Astrocyte of the spinal cord (primary cell): ENCODE measurements around the gene SENP1.
"Not testable (repeated sequence)": the region's sequence is repeated elsewhere in the genome, so short reads cannot be mapped to it uniquely, and the experiment has no call there.

Experiments
- DNase-seq: peaks from one replicate; pipeline ENCODE4 v3.0.0; 2011; ENCODE audit warnings: low read depth, low spot score
- H3K4me3 ChIP-seq: 2 replicates; pipeline ENCODE4 v1.5.1; 2011; ENCODE audit warnings: low read depth, mild to moderate bottlenecking, low read length, moderate library complexity
- in situ Hi-C: cut with HindIII; loops from 2 replicates; pipeline ENCODE4 v1.10.0; 2017; ENCODE audit warnings: low sequenced_read_pairs
- TF ChIP-seq, protein P1 (sequence below): IDR thresholded peaks from 2 replicates; pipeline ENCODE4 v1.5.1; 2012; ENCODE audit warnings: low read depth, mild to moderate bottlenecking, low read length, inconsistent platforms

SENP1 gene

DNA sequence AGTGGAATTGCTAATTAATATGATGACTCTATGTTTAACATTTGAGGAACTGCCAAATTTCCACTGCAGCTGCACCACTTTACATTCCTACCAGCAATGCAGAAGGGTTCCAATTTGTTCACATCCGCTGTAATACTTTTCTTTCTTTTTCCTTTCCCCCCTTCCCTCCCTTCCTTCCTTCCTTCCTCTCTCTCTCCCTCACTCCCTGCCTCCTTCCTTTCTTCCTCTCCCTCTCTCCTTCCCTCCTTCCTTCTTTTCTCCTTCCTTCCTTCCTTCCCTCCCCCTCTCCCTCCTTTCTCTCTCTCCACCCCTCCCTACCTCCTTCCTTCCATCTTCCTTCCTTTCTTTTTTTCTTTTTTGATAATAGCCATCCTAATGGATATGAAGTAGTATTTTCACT, 10.1 kb upstream of the SENP1 start:
- no peak overlapping the region for H3K4me3 ChIP-seq
- in situ Hi-C loops, result no loop called here
- TF ChIP-seq, protein P1, sequence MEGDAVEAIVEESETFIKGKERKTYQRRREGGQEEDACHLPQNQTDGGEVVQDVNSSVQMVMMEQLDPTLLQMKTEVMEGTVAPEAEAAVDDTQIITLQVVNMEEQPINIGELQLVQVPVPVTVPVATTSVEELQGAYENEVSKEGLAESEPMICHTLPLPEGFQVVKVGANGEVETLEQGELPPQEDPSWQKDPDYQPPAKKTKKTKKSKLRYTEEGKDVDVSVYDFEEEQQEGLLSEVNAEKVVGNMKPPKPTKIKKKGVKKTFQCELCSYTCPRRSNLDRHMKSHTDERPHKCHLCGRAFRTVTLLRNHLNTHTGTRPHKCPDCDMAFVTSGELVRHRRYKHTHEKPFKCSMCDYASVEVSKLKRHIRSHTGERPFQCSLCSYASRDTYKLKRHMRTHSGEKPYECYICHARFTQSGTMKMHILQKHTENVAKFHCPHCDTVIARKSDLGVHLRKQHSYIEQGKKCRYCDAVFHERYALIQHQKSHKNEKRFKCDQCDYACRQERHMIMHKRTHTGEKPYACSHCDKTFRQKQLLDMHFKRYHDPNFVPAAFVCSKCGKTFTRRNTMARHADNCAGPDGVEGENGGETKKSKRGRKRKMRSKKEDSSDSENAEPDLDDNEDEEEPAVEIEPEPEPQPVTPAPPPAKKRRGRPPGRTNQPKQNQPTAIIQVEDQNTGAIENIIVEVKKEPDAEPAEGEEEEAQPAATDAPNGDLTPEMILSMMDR, result no peak
- no peak for DNase-seq

DNA sequence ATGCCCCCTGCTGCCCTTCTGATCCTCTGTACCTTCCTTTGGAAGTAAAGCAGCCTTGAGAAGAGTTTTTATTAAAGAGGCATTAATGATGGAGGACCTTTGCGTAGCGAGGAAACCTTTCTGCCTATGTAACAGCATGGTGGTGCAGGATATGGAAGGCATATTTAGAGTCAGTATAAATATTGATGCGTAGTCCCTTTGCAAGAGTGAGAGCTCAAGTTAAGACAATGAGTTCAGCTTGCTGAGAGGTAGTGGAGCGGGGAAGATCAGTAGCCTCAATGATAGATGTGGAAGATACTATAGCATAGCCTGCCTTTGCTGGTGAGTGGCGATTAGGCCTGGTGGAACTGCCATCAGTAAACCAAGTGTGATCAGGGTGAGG, 5.4 kb upstream of the SENP1 start:
- DNase-seq, in situ Hi-C loops, H3K4me3 ChIP-seq: not testable (repeated sequence)

DNA sequence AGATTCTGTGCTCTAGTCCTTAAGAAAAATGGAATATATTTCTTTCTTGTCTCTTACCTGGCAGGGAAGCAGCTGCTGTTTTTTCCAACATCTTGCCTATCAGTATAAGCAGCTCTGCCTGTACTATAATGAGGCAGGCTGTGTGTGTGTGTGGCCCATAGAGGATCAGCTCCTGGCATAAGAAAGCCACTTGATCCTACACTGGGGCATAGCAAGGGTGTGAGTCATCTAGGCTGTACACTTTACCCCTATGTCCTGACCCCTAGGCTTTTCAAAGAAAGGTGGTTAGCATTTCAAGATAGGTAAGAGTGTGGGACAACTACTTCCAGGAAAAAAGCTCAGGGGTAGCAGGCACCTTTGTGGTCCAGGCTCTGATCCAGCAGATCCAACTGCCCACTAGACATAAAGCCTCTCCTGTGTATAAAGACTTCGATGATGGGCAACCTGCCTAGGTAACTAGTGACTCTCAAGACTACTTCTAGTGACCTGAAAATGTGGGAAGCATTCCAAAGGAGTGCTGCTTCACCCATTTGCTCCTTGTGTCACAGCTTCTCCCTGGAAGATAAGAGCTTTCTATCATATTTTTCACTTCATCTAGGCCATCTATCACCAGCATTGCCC, 4.9 kb upstream of the SENP1 start:
- in situ Hi-C loops, result no loop called here
- TF ChIP-seq, protein P1, result no peak
- no peak overlapping the region for H3K4me3 ChIP-seq
- no peak for DNase-seq

DNA sequence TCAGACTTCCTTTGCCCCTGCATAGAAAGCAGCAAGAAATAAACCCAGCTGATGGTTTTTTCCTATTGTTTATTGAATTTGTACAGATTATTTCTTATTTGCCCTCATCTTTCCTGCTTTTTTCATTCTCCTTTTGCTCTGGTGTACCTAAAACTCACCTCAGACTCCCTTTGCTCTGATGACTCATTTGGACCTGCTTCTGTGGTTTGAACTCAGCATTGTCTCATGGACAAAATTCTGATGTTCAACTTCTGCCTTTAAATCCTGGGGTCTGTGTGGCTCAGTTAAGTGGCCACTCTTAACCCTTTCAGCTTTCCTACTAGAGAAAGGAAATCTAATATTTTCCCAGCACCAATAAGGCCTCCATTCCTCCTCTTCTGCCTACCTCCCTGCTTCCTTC, 3.5 kb upstream of the SENP1 start:
- in situ Hi-C loops, result no loop called here
- H3K4me3 ChIP-seq, result no peak overlapping the region
- TF ChIP-seq, protein P1, result no peak
- DNase-seq, result no peak

DNA sequence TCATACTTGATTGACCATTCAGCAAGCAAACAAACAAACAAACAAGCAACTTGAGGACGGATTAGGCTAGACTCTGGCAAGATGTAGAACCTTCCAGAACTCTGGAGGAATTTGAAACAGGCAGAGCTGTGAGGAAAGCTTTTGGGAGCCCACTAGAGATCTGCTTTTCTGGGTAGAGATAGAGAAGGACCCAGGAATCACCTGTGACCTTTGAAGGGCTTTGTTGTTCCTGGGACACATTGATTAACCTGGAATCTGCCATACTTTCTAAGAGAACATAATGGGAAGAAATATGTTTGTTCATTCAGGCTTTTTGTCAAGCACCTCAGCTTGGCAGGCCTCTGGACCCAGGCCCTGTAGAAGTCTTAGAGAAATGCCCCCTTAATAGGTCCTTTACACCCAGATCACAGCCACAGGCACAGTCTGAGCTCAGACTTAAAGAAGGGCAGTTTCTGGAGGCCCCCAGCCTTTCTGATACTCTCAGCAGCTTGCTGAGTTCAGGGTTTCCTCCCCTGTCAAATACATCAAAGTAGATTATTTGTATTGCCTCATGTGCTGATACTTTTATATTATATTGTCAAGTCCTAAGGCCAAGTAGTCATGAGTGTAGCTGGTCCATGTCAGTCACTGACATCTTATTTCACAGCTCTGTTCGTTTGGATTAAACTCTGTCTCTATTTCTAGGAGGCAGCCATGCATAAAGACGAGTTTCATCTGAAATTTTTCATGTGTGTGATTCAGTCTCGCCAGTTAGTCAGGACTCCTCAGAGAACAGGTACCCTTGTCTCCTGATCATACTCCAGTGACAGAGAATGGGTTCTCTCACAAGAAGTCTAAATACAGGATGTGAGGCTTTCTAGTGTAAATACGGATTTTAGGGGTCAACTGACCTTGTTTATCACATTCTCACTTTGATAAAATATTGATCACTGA, 1.1 kb upstream of the SENP1 start:
- peak overlapping the region; percentile 94 for H3K4me3 ChIP-seq
- no peak for DNase-seq
- in situ Hi-C loops, result no loop called here
- TF ChIP-seq, protein P1, result no peak

DNA sequence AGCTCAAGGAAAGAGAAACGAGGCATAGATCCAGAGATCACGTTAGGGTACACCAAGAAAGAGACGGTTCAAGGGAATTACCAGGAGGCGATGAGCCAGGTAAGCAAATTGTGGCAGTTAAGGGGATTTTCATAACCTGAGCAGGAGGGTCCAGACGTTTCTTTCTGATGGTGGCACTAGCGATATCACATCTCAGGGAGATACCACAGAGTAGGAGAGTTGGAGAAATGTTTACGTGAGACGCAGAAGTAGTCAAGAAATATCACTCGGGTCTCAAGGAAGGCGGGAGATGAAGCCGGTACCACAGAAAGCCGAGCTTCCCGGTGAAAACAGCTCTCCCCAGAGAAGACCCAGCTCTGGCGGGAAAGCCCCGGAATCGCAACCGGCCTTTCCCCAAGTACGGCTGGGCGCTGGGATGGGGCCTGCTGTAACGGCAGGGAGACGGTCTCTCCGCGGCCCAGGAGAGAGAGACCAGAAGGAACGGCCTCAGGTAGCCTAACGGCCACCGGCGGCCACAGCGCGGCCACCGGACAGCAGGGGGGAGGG, 485 bp downstream of the SENP1 start:
- in situ Hi-C loops, result no loop called here
- H3K4me3 ChIP-seq, result peak overlapping the region; percentile 94
- DNase-seq, result no peak
- TF ChIP-seq, protein P1, result no peak

DNA sequence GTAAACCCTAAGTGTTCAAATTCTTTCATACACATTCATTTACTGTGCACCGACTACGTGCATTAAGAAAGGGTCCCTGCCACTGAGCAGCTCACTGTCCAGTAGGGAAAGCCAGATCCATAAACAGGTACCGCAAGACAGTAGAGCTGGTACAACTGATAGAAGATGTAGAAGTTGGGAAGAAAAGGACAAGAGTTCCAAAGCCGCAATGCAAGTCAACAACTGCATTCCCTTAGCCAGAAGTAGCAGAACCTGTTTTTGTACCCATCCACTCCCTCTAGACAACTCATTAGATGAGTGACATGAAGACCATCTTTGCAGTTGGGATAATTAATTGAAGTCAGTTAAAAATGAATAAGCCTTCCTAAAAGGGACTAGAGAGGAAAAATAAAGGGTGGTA, 1.3 kb downstream of the SENP1 start:
- in situ Hi-C loops, result no loop called here
- no peak for DNase-seq
- H3K4me3 ChIP-seq, result peak overlapping the region; percentile 18
- TF ChIP-seq, protein P1, result no peak
